Stimulated activated CD4-positive, alpha-beta T cell treated with anti-CD3 and anti-CD28 coated beads, Interleukin-1b, Interleukin-23, amount 100 ng/mL, for 24 hours (primary cell): ENCODE data around the gene FGF11.

ENCODE experiments used
- DNase-seq, 4 experiments: peaks; one replicate each; pipeline ENCODE4 v3.0.0-alpha.2; 2020; ENCODE audit warnings: low read depth in 4 of 4, low spot score in 1 of 4

The FGF11 gene

DNA sequence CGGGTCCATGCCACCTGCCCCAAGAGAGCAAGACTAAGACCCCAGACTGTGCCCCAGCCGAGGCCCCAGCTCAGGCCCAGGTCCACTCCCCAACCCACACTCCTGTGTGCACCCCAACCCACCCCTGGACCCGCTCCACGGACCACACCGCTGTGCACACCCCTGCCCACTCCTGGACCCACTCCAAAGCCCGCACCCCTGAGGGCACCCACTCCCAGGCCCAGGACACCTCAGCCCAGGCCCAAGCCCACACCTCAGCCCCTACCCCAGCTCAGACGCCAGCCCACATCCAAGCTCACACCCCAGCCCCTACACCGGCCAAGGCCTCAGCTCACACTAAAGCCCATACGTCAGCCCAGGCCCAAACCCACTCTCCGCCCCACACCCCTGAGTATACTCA, 9.6 kb upstream of the FGF11 start:
- DNase-seq: no peak

DNA sequence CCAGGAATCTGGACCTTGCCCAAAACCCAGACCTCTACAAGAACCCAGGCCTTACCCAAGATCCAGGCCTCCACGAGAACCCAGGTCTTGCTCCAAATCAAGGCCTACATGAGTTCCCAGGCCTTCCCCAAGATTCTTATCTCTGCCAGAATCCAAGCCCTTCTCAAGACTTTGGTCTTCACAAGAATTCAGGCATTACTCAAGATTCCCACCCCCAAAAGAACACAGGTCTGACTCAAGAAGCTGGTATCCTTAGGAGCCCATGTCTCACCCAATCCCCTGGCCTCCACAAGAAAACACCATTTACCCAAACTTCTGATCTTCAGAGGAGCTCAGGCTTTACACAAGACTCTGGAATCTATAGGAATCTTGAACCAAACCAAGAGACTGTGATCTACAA, 8.1 kb upstream of the FGF11 start:
- DNase-seq: no peak

- no peak for DNase-seq
These were observed 7.0 kb upstream of the FGF11 start for GRCh38 chr17:7432296-7432695.

GRCh38 chr17:7435676-7436555, 3.4 kb upstream of the FGF11 start:
- DNase-seq: peak in 2 of 4 experiments; percentile 32 to 48

DNA sequence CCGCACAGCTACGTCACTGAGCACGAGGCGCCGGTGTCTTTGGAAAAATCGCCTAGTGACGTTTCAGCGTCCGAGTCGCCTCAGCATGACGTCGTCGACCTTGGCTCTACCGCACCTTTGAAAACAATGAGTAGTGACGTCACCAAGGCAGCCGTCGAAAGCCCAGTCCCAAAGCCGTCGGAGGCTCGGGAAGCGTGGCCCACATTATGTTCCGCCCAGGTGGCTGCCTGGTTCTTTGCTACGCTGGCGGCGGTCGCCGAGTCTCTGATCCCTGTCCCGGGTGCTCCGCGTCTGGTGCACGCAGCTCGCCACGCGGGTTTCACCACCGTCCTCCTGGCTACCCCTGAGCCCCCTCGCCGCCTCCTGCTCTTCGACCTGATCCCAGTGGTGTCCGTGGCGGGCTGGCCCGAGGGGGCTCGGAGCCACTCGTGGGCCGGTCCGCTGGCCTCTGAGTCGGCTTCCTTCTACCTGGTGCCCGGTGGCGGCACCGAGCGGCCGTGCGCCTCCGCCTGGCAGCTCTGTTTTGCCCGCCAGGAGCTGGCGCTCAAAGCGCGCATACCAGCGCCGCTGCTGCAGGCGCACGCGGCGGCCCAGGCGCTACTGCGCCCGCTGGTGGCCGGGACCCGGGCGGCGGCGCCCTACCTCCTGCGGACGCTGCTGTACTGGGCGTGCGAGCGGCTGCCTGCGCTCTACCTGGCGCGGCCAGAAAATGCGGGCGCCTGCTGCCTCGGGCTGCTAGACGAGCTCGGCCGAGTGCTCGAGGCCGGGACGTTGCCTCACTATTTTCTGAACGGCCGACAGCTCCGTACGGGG, 2.5 kb upstream of the FGF11 start:
- peak; percentile 42 to 76 (median 56) for DNase-seq

- DNase-seq: no peak
These were observed 1.9 kb upstream of the FGF11 start for GRCh38 chr17:7437369-7437863.

GRCh38 chr17:7437950-7438614, 1.2 kb upstream of the FGF11 start:
- peak in 3 of 4 experiments; percentile 37 to 73 (median 49) for DNase-seq

DNA sequence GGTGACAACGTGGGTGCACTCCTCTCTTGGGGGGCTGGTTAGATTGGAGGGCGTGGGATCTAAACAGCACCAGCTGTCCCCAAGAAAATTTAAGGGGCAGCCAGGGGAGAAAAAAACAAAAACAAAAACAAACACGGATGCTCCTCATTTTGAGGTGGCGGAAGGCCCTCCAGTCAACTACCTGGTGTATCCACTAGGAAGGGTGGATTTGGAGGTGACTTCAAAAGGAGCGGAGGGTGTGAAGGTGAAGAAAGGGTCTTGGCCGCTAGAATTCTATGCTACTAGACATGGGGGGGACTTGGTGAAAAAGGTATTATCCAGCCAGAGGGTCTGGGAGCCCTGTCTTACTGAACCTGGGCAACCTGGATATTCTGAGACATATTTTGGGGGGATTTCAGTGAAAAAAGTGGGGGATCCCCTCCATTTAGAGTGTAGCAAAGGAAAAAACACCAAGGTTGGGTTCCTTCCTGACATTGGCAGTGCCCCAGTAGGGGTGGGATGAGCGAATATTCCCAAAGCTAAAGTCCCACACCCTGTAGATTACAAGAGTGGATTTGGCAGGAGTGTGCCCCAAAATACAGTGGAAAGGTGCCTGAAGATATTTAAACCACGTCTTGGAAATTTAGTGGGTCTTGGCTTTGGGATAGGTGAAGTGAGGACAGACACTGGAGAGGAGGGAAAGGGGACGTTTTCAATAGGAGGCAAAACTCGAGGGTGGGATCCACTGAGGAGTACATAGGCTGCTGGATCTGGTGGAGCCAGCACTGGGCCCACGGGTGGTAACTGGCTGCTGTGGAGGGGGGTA, 454 bp upstream of the FGF11 start:
- no peak for DNase-seq

DNA sequence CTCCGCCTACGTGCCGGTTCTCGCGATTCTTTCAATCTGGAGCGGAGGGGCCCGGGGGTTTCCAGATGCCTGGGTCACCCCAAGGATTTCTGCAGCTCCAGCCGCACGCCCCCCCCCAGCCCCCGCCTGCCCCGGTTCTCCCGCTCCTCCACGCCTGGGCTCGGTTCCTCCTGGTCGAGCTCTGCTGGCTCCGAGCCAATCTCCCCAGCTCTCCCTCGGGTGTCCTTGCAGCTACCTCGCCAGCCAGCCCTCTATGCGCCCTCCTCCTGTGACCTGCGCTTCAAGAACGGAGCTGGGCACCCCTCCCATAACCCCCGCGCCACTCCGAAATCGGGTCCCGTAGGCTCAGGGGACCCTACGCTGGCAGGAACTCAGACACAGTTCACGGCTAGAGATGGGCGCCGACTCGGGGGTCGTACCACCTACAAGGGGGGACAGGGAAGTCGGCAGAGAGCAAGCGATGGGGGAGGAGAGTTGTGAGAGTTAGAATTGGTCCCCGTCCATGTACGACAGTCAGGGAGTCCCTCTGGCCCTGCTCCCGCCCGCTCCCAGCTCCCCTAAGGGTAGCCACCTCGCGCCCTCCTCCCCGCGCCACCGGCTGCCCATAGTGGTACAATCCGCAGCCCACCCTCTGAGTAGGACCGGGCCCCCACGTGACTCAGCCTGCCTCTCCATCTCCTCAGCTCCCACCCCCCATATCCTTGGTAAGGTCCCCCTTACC, 961 bp downstream of the FGF11 start:
- DNase-seq: peak in 1 of 4 experiments; percentile 51

- no peak for DNase-seq
These were observed 1.5 kb downstream of the FGF11 start for GRCh38 chr17:7440834-7441195.

GRCh38 chr17:7441266-7441665, 2.0 kb downstream of the FGF11 start:
- DNase-seq: no peak

DNA sequence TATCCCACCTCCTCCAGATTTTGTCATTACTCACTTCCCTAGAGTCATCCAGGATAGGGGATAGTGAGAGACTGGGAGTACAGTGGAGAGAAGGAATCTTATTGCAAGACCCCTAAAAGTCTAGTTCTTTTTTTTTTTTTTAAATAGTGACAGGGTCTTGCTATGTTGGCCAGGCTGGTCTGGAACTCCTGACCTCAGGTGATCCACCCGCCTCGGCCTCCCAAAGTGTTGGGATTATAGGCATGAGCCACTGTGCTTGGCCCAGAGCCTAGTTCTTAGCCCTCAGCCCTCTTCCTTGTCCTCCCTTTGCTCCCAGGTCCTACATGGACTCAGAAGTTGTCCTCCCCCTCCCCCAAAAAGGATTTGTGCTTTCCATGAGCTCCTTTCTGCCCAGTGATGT, 2.8 kb downstream of the FGF11 start:
- DNase-seq: no peak

DNA sequence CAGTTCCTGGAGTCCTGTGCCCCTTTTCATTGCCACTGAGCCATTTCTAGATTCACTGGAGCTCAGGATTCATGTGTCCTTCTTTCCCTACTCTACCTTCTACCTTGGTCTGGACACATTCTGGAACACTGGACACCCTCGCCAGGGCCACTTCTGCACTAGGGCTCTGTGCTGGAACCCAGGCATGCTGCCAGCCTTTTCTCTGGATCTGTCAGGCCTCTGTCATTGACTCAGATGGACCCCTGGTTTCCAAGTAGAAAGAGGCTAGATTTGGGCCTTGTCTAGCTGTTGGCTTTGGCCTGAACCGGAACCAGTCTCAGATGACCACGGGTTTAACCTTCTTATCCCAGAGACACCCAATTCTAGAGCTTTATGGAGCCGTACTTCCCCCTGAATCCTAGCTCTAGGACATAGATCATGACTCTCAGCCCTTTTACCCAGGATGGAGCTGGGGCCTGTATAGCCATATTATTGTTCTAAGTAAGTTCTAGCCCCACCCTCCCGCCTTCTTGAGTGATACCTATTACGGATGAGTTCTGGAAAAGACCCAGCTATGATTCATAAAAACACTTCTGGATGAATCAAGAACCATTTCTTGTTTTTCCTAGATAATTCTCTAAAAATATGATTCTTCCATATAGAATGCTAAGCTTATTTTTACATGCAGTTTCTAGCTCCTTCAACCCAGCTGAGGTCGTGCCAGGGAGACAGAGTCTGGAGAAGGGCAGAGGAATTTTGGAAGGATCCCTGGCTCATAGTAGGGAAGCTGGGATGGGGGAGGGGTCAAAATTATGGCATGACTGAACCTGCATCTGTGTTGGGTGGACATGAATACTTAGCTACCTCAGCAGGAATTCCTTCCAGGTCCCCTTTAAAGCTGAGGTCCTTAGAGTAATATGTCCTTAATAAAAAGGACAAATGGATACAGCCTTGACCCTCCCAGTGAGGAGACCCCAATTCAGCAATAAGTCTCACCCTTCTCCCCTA, 4.5 kb downstream of the FGF11 start:
- DNase-seq: no peak

DNA sequence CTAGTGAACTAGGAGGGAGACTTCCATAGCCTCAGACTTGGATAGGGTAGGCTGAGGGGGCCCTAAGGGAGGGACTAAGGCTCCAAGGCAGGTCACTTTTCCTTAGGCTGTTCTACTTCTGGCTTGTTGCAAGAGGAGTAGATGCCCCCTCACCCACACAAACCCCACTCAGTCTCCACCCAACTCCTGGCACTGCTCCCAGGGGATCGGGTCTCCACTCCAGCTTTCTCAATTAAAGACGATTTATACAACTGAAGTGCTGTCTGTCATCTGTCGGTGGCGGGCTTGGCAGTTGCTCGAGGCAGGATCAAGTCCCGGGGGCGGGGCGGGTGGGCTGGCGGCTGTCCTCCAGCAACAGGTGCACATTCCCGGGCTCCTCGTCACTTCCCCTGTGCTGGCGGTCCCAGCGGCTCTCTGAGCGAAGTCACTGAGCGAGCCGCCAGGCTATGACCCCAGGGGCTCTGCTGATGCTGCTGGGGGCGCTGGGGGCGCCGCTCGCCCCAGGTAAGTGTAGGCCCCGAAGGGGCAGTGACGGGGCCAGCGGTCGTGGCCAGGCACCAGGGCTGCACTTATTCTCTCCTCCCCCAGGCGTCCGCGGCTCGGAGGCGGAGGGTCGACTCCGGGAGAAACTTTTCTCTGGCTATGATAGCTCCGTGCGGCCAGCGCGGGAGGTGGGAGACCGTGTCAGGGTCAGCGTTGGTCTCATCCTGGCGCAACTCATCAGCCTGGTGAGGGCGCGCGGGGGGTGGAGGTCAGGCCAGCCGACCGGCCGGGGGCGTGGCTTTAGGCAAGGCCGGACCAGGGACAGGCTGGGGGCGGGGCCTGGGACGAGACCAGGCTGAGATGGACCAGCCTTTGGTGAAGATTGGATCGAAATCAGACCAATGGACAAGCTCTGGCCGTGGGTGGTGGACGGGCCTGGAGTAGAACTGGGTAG, 5.6 kb downstream of the FGF11 start, which contains the start of gene CHRNB1:
CHRNB1 (plus strand) TSS at position 380 of the 937 bp plus-strand sequence; CDS start at position 447, 67 bp downstream.
- no peak for DNase-seq

DNA sequence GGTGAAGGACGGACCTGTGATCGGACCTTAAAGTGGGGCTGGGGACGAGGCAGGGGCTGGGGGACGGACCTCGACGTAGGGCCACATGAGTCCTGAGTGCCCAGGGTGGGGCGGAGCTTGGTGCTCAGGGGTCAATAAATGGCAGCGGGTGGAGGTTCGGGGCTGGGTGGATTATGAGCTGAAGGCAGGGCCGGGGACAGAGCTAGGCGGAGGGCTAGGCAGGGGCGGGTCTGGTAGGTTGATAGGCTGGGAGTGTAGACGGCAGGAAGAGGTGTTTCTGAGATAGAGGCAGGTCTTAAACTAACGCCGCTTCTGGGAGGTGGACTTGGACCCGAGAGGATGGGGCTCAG, 6.3 kb downstream of the FGF11 start:
- no peak for DNase-seq

- DNase-seq: no peak
These were observed 9.1 kb downstream of the FGF11 start for GRCh38 chr17:7448461-7448860.

- no peak for DNase-seq
These were observed 20.7 kb downstream of the FGF11 start for GRCh38 chr17:7459961-7460545.
